GM12878 (cell line): ENCODE data around the gene IGLL1. TPM values are rescaled to one million over a fixed set of nuclear protein-coding genes. Genes with fewer than 3 reads are reported as not detected.

Experiments
- ATAC-seq: fragments of 200-7000 bp; cut with Tn5 transposase; 3 replicates; pipeline ENCODE4 v1.9.1; 2020; ENCODE audit warnings: mild to moderate bottlenecking, moderate library complexity
- BruUV-seq: library from RNA; stranded (reverse); fragments of 400-500 nt; replicated peaks from 2 replicates; lab custom pipeline; 2021; lab: Mats Ljungman, UMichigan
- CTCF ChIA-PET: fragments of 300-600 bp; sonication (Branson Sonifier 250); formaldehyde crosslinking; extraction: SDS; loops from one replicate; lab custom pipeline; 2021; ENCODE audit warnings: inconsistent platforms; lab: Yijun Ruan, JAX
- POLR2A ChIA-PET: fragments of 350-600 bp; formaldehyde crosslinking; extraction: SDS; loops from one replicate; lab custom pipeline; 2021; ENCODE audit warnings: inconsistent platforms; lab: Charles Lee
- RAD21 ChIA-PET: fragments of 300-600 bp; sonication (Branson Sonifier 250); formaldehyde crosslinking; loops from one replicate; lab custom pipeline; 2023; ENCODE audit warnings: antibody characterized with exemption; ENCODE audit not compliant: unreplicated experiment; lab: Charles Lee
- SMC1A ChIA-PET: fragments of 300-600 bp; sonication (Branson Sonifier 250); formaldehyde crosslinking; loops from one replicate; lab custom pipeline; 2023; ENCODE audit not compliant: unreplicated experiment, uncharacterized antibody; lab: Charles Lee
- DNase-seq: peaks from one replicate; pipeline ENCODE4 v3.0.0-alpha.2; 2011; ENCODE audit warnings: low read depth, low spot score
- FAIRE-seq: peaks from 3 replicates; lab custom pipeline; 2011; peaks lifted over from hg19 to GRCh38; lab: Jason Lieb, UNC
- H2AFZ ChIP-seq: 2 replicates; pipeline ENCODE4 v1.6.0; 2011; ENCODE audit warnings: low read depth, low read length, control low read depth; ENCODE audit not compliant: control insufficient read depth
- H3K27ac ChIP-seq: 2 replicates; pipeline ENCODE4 v1.5.1; 2011; ENCODE audit warnings: control low read depth; ENCODE audit not compliant: control insufficient read depth, insufficient read depth
- H3K27me3 ChIP-seq, 2 experiments: replicated peaks in 1 of 2; 2 replicates each; pipeline versions ENCODE4 v1.6.0 to v1.6.1; 2011; ENCODE audit warnings: low read length in 1 of 2; ENCODE audit not compliant: control insufficient read depth in 2 of 2, insufficient read depth in 2 of 2
- H3K36me3 ChIP-seq, 2 experiments: 2 replicates each; pipeline ENCODE4 v1.5.1; 2011; ENCODE audit warnings: low read length in 1 of 2; ENCODE audit not compliant: control insufficient read depth in 2 of 2, insufficient read depth in 2 of 2
- H3K4me1 ChIP-seq: 2 replicates; pipeline ENCODE4 v1.6.1; 2011; ENCODE audit warnings: mild to moderate bottlenecking, low read length, moderate library complexity, mixed read lengths; ENCODE audit not compliant: control insufficient read depth, insufficient read depth
- H3K4me2 ChIP-seq: 2 replicates; pipeline ENCODE4 v1.6.0; 2011; ENCODE audit warnings: control low read depth; ENCODE audit not compliant: control insufficient read depth, insufficient read depth
- H3K4me3 ChIP-seq: fragments of 200-600 bp; sonication (generic); 2 replicates; pipeline ENCODE4 v1.5.1; 2016
- H3K79me2 ChIP-seq: 2 replicates; pipeline ENCODE4 v1.6.0; 2011; ENCODE audit warnings: low read length; ENCODE audit not compliant: control insufficient read depth, insufficient read depth
- H3K9ac ChIP-seq: 2 replicates; pipeline ENCODE4 v1.8.0; 2011; ENCODE audit warnings: low read length, control low read depth, mixed read lengths; ENCODE audit not compliant: control insufficient read depth, insufficient read depth
- H3K9me3 ChIP-seq: replicated peaks from 3 replicates; pipeline ENCODE4 v1.5.1; 2011; ENCODE audit warnings: mild to moderate bottlenecking, low read length; ENCODE audit not compliant: control insufficient read depth, insufficient read depth
- H4K20me1 ChIP-seq: 2 replicates; pipeline ENCODE4 v1.6.0; 2011; ENCODE audit not compliant: control insufficient read depth, insufficient read depth
- KAT2A ChIP-seq: conservative IDR thresholded peaks from 2 replicates; pipeline ENCODE4 v1.6.1; 2011; ENCODE audit warnings: low read depth, low read length; ENCODE audit not compliant: control insufficient read depth
- SIX5 ChIP-seq: IDR thresholded peaks from 2 replicates; pipeline ENCODE4 v1.6.1; 2011; ENCODE audit warnings: mild to moderate bottlenecking, low read depth, low read length, moderate library complexity; ENCODE audit not compliant: severe bottlenecking
- ZNF384 ChIP-seq: IDR thresholded peaks from 2 replicates; pipeline ENCODE4 v1.6.1; 2012; ENCODE audit warnings: low read depth, mild to moderate bottlenecking, low read length, improper control_type of control experiment, borderline replicate concordance
- WGBS: methylation state at CpG from one replicate; pipeline ENCODE4 v1.1.6; 2016; ENCODE audit warnings: low lambda C conversion rate; ENCODE audit not compliant: insufficient replicate concordance, insufficient coverage; ENCODE audit errors: missing lambda C conversion rate; 5-methylcytosine and 5-hydroxymethylcytosine counted together
- in situ Hi-C: fragments of 300-500 bp; cut with MboI; formaldehyde crosslinking; loops from 9 replicates; pipeline ENCODE4 v1.14.3; 2018; ENCODE audit warnings: mixed read lengths
- intact Hi-C: fragments of 100-400 bp; cut with micrococcal nuclease; formaldehyde crosslinking; loops from one replicate; pipeline ENCODE4 v1.14.2; 2022; ENCODE audit not compliant: unreplicated experiment
- polyA plus RNA-seq, 11 experiments: library from polyadenylated mRNA; depleted of rRNA in 4 of 11; unstranded in 6 of 11; stranded (reverse) in 5 of 11; fragments of >200 nt; fragmentation: Nextera tagmentation in 4 of 11; fragmentation: Illumina TruSeq in 1 of 11; extraction: Ambion mirVana in 4 of 11; extraction: Trizol in 1 of 11; gene quantifications; 1 replicate in 1 of 11; 2 replicates in 10 of 11; pipeline versions ENCODE4 v1.2.1 to v1.2.3, GENCODE V29; 2011 to 2016; ENCODE audit warnings: inconsistent platforms in 2 of 11, missing spikeins in 2 of 11, low read depth in 1 of 11
- total RNA-seq, 4 experiments: library from RNA; depleted of rRNA in 3 of 4; stranded (reverse); fragments of >200 nt in 3 of 4; fragmentation: Illumina TruSeq in 1 of 4; extraction: Trizol in 1 of 4; gene quantifications; 2 replicates each; pipeline versions ENCODE4 v1.2.1 to v1.2.3, GENCODE V29; 2013 to 2021
- TF ChIP-seq, protein P1 (sequence below): IDR thresholded peaks from 2 replicates; pipeline ENCODE4 v1.6.1; 2011; ENCODE audit warnings: low read depth, mild to moderate bottlenecking, low read length, moderate library complexity, borderline replicate concordance; ENCODE audit errors: extremely low read depth
- TF ChIP-seq, protein P2 (sequence below): fragments of 450-650 bp; formaldehyde crosslinking; IDR thresholded peaks from 2 replicates; pipeline ENCODE4 v1.5.0; 2022; ENCODE audit warnings: mild to moderate bottlenecking, missing genetic modification characterization

Gene IGLL1
- total and polyA plus RNA-seq, 10 of the 15 experiments (the other 5 are each of a cell fraction or from before 2014, with no cell fraction given) = not detected

DNA sequence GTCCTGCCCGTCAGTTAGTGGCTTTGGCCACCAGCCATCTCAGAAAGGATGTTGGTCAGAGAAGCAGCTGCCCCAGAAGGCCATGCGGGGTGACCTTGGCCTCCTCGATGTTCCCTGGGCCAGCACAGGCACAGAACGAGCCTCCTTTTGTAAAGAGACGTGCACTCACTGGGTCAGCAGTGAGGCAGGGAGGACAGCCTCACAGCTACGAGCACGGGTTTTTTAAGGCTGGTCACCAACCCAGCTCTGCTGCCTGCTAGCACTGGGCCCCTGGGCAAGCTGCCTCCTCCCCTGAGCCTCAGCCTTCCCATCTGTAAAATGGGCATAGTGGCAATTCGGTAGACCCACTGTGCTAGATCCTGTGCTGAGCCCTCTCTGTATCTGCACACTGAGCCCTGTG lies 10.8 kb downstream of the IGLL1 start (continued):
- TF ChIP-seq, protein P1, sequence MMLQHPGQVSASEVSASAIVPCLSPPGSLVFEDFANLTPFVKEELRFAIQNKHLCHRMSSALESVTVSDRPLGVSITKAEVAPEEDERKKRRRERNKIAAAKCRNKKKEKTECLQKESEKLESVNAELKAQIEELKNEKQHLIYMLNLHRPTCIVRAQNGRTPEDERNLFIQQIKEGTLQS = no peak
- no peak for TF ChIP-seq ZNF384

DNA sequence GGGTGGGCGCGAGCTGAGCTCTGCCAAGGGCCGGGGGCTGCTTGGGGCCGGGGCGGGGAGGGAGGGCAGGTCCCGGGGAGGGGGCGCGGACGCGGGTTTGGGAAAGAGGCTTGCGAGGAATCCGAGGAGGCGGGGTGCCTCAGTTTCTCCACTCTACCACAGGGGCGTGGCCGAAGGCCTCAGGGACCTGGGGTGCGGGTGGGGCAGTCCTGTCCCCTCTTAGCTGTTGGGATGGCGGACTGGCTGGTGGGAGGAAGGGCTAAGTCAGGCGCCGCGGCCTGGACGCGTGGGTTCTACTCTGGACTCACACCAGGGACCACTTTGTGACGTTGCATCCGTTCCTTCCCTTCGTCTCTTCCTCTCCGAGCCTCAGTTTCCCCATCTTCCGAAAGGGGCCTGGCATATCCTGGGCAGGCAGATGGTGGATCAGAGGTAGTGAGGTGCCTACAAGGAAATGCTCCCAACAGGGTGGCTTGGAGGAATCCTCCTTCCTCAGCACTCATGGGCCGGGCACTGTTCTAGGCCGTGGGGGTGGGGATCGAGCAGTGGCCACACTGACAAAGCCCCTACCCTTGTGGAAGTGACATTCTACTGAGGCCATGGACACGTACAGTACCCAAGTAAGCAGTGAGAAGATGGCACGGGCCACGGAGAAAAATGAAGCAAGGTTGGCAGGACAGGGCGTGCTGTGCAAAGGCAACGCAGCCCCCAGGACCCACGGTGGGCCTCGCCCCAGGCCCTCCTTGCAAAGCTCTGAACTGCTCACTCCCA lies 13.2 kb downstream of the IGLL1 start:
- DNase-seq (no peak), FAIRE-seq (no peak), ATAC-seq (no peak)
- H3K9me3 ChIP-seq = no peaks in the 10 kb centered on the region
- ChIA-PET CTCF (interaction anchor here (0.7 kb wide), 1 partner anchor 446 kb away, joined by 3 read pairs; no protein-coding TSS in a partner anchor), SMC1A (no interaction called here), RAD21 (no interaction called here), POLR2A (no interaction called here)
- in situ Hi-C loops (no loop called here), intact Hi-C loops (no loop called here)
- no peak overlapping the region for H3K9ac ChIP-seq
- no TSS peak for BruUV-seq
- no peak overlapping the region for H2AFZ ChIP-seq
- no peak overlapping the region for H3K4me3 ChIP-seq
- H3K27ac ChIP-seq = no peak overlapping the region
- TF ChIP-seq KAT2A = no peak
- no peak for TF ChIP-seq SIX5
- TF ChIP-seq, protein P2, sequence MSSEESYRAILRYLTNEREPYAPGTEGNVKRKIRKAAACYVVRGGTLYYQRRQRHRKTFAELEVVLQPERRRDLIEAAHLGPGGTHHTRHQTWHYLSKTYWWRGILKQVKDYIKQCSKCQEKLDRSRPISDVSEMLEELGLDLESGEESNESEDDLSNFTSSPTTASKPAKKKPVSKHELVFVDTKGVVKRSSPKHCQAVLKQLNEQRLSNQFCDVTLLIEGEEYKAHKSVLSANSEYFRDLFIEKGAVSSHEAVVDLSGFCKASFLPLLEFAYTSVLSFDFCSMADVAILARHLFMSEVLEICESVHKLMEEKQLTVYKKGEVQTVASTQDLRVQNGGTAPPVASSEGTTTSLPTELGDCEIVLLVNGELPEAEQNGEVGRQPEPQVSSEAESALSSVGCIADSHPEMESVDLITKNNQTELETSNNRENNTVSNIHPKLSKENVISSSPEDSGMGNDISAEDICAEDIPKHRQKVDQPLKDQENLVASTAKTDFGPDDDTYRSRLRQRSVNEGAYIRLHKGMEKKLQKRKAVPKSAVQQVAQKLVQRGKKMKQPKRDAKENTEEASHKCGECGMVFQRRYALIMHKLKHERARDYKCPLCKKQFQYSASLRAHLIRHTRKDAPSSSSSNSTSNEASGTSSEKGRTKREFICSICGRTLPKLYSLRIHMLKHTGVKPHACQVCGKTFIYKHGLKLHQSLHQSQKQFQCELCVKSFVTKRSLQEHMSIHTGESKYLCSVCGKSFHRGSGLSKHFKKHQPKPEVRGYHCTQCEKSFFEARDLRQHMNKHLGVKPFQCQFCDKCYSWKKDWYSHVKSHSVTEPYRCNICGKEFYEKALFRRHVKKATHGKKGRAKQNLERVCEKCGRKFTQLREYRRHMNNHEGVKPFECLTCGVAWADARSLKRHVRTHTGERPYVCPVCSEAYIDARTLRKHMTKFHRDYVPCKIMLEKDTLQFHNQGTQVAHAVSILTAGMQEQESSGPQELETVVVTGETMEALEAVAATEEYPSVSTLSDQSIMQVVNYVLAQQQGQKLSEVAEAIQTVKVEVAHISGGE (CRISPR knock-in tag) = no peak
- WGBS = 66% methylated on average over 31 of the region's 37 CpGs
- H3K27me3 ChIP-seq = peaks cover 5 to 11% of the 10 kb centered on the region in 2 experiments
- H3K4me2 ChIP-seq = no peak overlapping the region
- H3K36me3 ChIP-seq = no peaks in the 10 kb centered on the region
- no peaks in the 10 kb centered on the region for H3K79me2 ChIP-seq
- H4K20me1 ChIP-seq = no peaks in the 10 kb centered on the region
- no peaks in the 10 kb centered on the region for H3K4me1 ChIP-seq
